ENCODE results near the gene SEC14L1.

DNA sequence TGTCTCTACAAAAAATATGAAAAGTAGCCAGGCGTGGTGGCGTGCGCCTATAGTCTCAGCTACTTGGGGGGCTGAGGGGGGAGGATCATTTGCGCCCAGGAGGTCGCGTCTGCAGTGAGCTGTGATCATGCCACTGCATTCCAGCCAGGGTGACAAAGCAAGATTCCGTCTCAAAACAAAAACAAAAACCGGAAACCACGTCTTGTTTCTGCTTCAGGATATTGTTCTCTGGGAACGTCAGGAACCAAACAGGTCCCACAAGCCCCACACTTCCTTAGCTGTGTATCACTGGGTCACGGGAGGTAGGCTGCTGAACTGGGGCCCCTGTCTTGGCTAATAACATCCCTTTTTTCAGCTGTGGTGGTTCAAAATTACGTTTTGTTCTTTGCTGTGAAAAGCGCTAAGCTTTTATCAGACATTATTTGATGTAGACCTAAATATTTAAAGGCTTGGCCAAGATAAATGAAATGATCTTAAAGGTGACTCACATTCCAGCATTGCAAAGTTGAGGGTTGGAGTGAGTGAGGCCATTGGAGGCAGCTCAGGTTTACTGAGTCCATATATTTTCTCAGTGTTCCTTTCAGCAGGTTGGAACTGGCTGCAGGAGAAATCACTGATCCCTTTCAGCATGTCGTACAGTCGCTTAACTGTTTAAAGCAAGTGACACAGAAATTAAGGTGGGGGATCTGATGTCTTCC is 16.4 kb upstream of the SEC14L1 start:
- TF ChIP-seq YY1 (IDR thresholded peaks at IDR 0.05; ENCODE audit: low read depth): no peak
- no peak for TF ChIP-seq CEBPB (IDR thresholded peaks at IDR 0.05)
- TF ChIP-seq CREB1 (IDR thresholded peaks at IDR 0.05; ENCODE audit: low read depth): no peak
- peak; percentile 95 for TF ChIP-seq EP300 (IDR thresholded peaks at IDR 0.05; ENCODE audit: borderline replicate concordance)
- TF ChIP-seq ZBTB7A (IDR thresholded peaks at IDR 0.05; ENCODE audit: low read depth): no peak
- TF ChIP-seq TEAD4 (IDR thresholded peaks at IDR 0.05): peak; percentile 95

Data from Ishikawa (cell line).